Common myeloid progenitor, CD34-positive (primary cell): ENCODE data around the gene TENM3.

Source experiments
- CTCF ChIA-PET: fragments of 350-600 bp; sonication (Branson Sonifier 250); formaldehyde crosslinking; loops from one replicate; lab custom pipeline; 2021; ENCODE audit warnings: antibody characterized with exemption; lab: Charles Lee
- POLR2A ChIA-PET: fragments of 350-600 bp; sonication (Branson Sonifier 250); formaldehyde crosslinking; loops from one replicate; lab custom pipeline; 2021; ENCODE audit warnings: antibody characterized with exemption; lab: Charles Lee
- DNase-seq, 3 donors: peaks; one replicate each; pipeline versions ENCODE4 v3.0.0 to v3.0.0-alpha.2; 2013
- H3K27ac ChIP-seq, 2 experiments: 1 replicate in 1 of 2; 2 replicates in 1 of 2; pipeline ENCODE4 v1.7.0; 2013; ENCODE audit warnings: inconsistent platforms in 2 of 2, low read length in 2 of 2, mild to moderate bottlenecking in 2 of 2, low read depth in 1 of 2, moderate library complexity in 1 of 2; ENCODE audit not compliant: severe bottlenecking in 2 of 2, insufficient read depth in 1 of 2, poor library complexity in 1 of 2
- H3K27me3 ChIP-seq, 5 experiments: replicated peaks in 2 of 5; 1 replicate in 3 of 5; 2 replicates in 2 of 5; pipeline versions ENCODE4 v1.6.1 to v1.7.0; 2013; ENCODE audit warnings: low read length in 4 of 5, mild to moderate bottlenecking in 2 of 5, moderate library complexity in 2 of 5, inconsistent platforms in 1 of 5; ENCODE audit not compliant: insufficient read depth in 5 of 5, control insufficient read depth in 4 of 5
- H3K36me3 ChIP-seq, 4 experiments: 1 replicate in 2 of 4; 2 replicates in 2 of 4; pipeline versions ENCODE4 v1.6.1 to v1.7.0; 2013; ENCODE audit warnings: low read length in 3 of 4, control low read depth in 1 of 4, mild to moderate bottlenecking in 1 of 4; ENCODE audit not compliant: control insufficient read depth in 4 of 4, insufficient read depth in 4 of 4
- H3K4me1 ChIP-seq, 4 experiments: 1 replicate in 3 of 4; 2 replicates in 1 of 4; pipeline versions ENCODE4 v1.6.1 to v1.7.1; 2013; ENCODE audit warnings: low read length in 3 of 4, mild to moderate bottlenecking in 3 of 4, control low read depth in 1 of 4, inconsistent platforms in 1 of 4, moderate library complexity in 1 of 4; ENCODE audit not compliant: control insufficient read depth in 4 of 4, insufficient read depth in 4 of 4; ENCODE audit errors: control extremely low read depth in 1 of 4
- H3K4me3 ChIP-seq, 7 experiments: 1 replicate in 4 of 7; 2 replicates in 3 of 7; pipeline versions ENCODE4 v1.5.1 to v1.7.0; 2013; ENCODE audit warnings: mild to moderate bottlenecking in 7 of 7, low read length in 6 of 7, moderate library complexity in 6 of 7, inconsistent platforms in 2 of 7, low read depth in 2 of 7, control low read depth in 1 of 7; ENCODE audit not compliant: insufficient read depth in 4 of 7, control insufficient read depth in 1 of 7; ENCODE audit errors: extremely low read depth in 1 of 7
- H3K9me3 ChIP-seq, 5 experiments: 1 replicate in 4 of 5; 2 replicates in 1 of 5; pipeline versions ENCODE4 v1.6.1 to v1.7.1; 2013; ENCODE audit warnings: low read length in 4 of 5, mild to moderate bottlenecking in 2 of 5, inconsistent platforms in 1 of 5, low read depth in 1 of 5, moderate library complexity in 1 of 5; ENCODE audit not compliant: control insufficient read depth in 4 of 5, insufficient read depth in 2 of 5; ENCODE audit errors: control extremely low read depth in 1 of 5
- WGBS: methylation state at CpG from one replicate; pipeline ENCODE4 v1.1.5; 2013; ENCODE audit not compliant: insufficient coverage; 5-methylcytosine and 5-hydroxymethylcytosine counted together

The TENM3 gene

GRCh38 chr4:182715548-182715947 lies 472.3 kb downstream of the TENM3 start:
- 97% methylated on average over 3 of the region's 3 CpGs for WGBS
- Histone ChIP-seq H3K27me3 (peaks cover 0 to 2% (median 0%) of the 10 kb centered on the region in 5 experiments), H3K27ac (no peak overlapping the region), H3K36me3 (no peaks in the 10 kb centered on the region), H3K4me1 (no peaks in the 10 kb centered on the region), H3K4me3 (no peak overlapping the region), H3K9me3 (no peaks in the 10 kb centered on the region)
- CTCF ChIA-PET, result no interaction called here
- POLR2A ChIA-PET, result no interaction called here
- no peak for DNase-seq

DNA sequence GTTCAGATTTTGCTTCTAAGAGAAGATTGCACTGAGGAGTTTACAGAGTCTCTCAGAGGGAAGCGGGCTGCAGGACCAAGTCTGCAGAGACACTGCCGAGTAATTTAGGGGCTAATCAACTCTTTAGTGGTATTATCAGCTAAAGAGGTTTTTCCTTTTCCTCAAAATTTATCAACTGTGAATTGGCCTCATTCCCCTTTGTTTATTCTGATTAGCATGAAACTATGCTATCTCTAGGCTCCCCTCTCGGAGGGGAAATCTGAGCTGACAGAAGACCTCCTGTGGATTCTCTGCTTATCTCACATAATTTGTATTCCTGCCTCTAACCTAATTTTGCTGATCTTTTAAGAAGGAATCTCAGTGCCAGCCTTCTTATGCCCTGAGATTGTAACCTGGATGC lies 473.0 kb downstream of the TENM3 start:
- H3K4me1 ChIP-seq, result no peaks in the 10 kb centered on the region
- no peak for DNase-seq
- POLR2A ChIA-PET, result no interaction called here
- CTCF ChIA-PET, result no interaction called here
- H3K27ac ChIP-seq, result no peak overlapping the region
- no peaks in the 10 kb centered on the region for H3K9me3 ChIP-seq
- no peaks in the 10 kb centered on the region for H3K36me3 ChIP-seq
- WGBS, result 80% methylated on average over 3 of the region's 3 CpGs
- no peak overlapping the region for H3K4me3 ChIP-seq
- H3K27me3 ChIP-seq, result peaks cover 0 to 1% (median 0%) of the 10 kb centered on the region in 5 experiments

GRCh38 chr4:182717788-182718583 lies 474.8 kb downstream of the TENM3 start:
- Histone ChIP-seq H3K36me3 (no peaks in the 10 kb centered on the region), H3K27me3 (no peaks in the 10 kb centered on the region), H3K4me3 (no peak overlapping the region), H3K27ac (no peak overlapping the region), H3K4me1 (no peaks in the 10 kb centered on the region), H3K9me3 (no peaks in the 10 kb centered on the region)
- ChIA-PET POLR2A (no interaction called here), CTCF (no interaction called here)
- no peak for DNase-seq
- WGBS, result 100% methylated on average over 4 of the region's 6 CpGs

DNA sequence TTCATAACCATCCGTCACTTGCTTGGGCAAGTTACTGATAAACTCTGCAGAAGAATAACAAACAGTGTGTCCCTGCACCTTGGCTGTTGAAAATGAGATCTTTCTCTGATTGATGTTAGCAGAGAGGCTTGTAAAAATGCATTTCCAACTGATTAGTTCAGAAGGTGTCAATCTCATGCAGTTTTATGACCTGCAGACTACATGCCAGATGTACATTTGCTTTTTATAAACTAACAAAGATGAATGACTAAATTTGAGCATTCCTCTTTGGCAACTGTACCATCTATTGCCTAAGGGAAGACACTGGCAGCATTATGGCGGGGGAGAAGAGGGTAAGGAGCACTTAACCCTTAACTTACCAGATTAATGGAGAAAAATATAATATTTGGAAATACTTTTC lies 481.2 kb downstream of the TENM3 start:
- no peak overlapping the region for H3K4me3 ChIP-seq
- H3K4me1 ChIP-seq, result no peaks in the 10 kb centered on the region
- ChIA-PET CTCF (no interaction called here), POLR2A (no interaction called here)
- no peaks in the 10 kb centered on the region for H3K27me3 ChIP-seq
- 88% methylated on average over 1 of the region's 2 CpGs for WGBS
- no peaks in the 10 kb centered on the region for H3K9me3 ChIP-seq
- no peak overlapping the region for H3K27ac ChIP-seq
- DNase-seq, result no peak
- H3K36me3 ChIP-seq, result no peaks in the 10 kb centered on the region

GRCh38 chr4:182729516-182729915 lies 486.3 kb downstream of the TENM3 start:
- POLR2A ChIA-PET, result no interaction called here
- CTCF ChIA-PET, result interaction anchor here (0.5 kb wide), 1 partner anchor 9 kb away, joined by 3 read pairs; no protein-coding TSS in a partner anchor
- DNase-seq, result no peak
- no peaks in the 10 kb centered on the region for H3K4me1 ChIP-seq
- H3K9me3 ChIP-seq, result no peaks in the 10 kb centered on the region
- H3K27me3 ChIP-seq, result no peaks in the 10 kb centered on the region
- H3K27ac ChIP-seq, result no peak overlapping the region
- H3K4me3 ChIP-seq, result no peak overlapping the region
- WGBS, result 100% methylated on average over 1 of the region's 2 CpGs
- no peaks in the 10 kb centered on the region for H3K36me3 ChIP-seq

DNA sequence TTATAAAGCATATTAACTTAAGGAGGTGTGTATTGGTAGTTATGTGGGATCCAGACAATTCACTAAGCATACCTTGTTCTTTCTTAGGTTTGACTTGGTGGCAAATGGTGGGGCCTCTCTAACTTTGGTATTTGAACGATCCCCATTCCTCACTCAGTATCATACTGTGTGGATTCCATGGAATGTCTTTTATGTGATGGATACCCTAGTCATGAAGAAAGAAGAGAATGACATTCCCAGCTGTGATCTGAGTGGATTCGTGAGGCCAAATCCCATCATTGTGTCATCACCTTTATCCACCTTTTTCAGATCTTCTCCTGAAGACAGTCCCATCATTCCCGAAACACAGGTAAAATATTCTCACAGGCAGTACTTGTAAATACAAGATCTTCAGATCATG lies 487.6 kb downstream of the TENM3 start:
- ChIA-PET CTCF (no interaction called here), POLR2A (no interaction called here)
- WGBS, result no CpG with 5 or more reads among the region's 3 CpGs
- Histone ChIP-seq H3K9me3 (no peaks in the 10 kb centered on the region), H3K4me1 (no peaks in the 10 kb centered on the region), H3K27me3 (no peaks in the 10 kb centered on the region), H3K4me3 (no peak overlapping the region), H3K36me3 (no peaks in the 10 kb centered on the region), H3K27ac (no peak overlapping the region)
- DNase-seq, result no peak

- ChIA-PET CTCF (no interaction called here), POLR2A (no interaction called here)
- Histone ChIP-seq H3K27ac (no peak overlapping the region), H3K4me3 (no peak overlapping the region), H3K4me1 (no peaks in the 10 kb centered on the region), H3K9me3 (no peaks in the 10 kb centered on the region), H3K27me3 (no peaks in the 10 kb centered on the region), H3K36me3 (no peaks in the 10 kb centered on the region)
- WGBS, result no CpG with 5 or more reads among the region's 2 CpGs
- no peak for DNase-seq
These were observed 493.0 kb downstream of the TENM3 start for GRCh38 chr4:182736207-182736606.
